ENCODE results near the gene DAD1. TPM values are rescaled to one million over a fixed set of nuclear protein-coding genes. Genes with fewer than 3 reads are reported as not detected.
"Not testable (repeated sequence)": the region's sequence is repeated elsewhere in the genome, so short reads cannot be mapped to it uniquely, and the experiment has no call there.

Gene DAD1
- total RNA-seq, 1 experiment from 2014 or later = 162 TPM

DNA sequence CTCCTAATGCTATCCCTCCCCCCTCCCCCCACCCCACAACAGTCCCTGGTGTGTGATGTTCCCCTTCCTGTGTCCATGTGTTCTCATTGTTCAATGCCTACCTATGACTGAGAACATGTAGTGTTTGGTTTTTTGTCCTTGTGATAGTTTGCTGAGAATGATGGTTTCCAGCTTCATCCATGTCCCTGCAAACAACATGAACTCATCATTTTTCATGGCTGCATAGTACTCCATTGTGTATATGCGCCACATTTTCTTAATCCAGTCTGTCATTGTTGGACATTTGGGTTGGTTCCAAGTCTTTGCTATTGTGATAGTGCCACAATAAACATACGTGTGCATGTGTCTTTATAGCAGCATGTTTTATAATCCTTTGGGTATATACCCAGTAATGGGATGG, 26.7 kb upstream of the DAD1 start:
- RAD21 ChIA-PET (ENCODE audit: low non-redundant PET in 1 of 2, low total read pairs in 2 of 2, uncharacterized antibody in 2 of 2, unreplicated experiment in 2 of 2); POLR2A ChIA-PET; H3K27me3 ChIP-seq (ENCODE audit: insufficient read depth, low read length); H3K9me3 ChIP-seq (ENCODE audit: control insufficient read depth in 1 of 2, insufficient read depth in 1 of 2, low read depth in 1 of 2, low read length in 2 of 2); H3K79me2 ChIP-seq (ENCODE audit: insufficient read depth, low read length); H3K9me2 ChIP-seq (ENCODE audit: insufficient read depth); H3K36me3 ChIP-seq (ENCODE audit: control insufficient read depth in 1 of 2, insufficient read depth in 2 of 2, low read length in 2 of 2); H4K20me1 ChIP-seq (ENCODE audit: insufficient read depth); H3K4me3 ChIP-seq (replicated peaks in 1 of 2; ENCODE audit: low read depth in 1 of 2, low read length in 2 of 2); H2AFZ ChIP-seq (ENCODE audit: low read depth, low read length, poor library complexity, severe bottlenecking); DNase-seq (ENCODE audit: low read depth, low spot score); CTCF ChIA-PET; H3K9ac ChIP-seq (ENCODE audit: low read length); ATAC-seq; H3K4me2 ChIP-seq (ENCODE audit: low read length); intact Hi-C loops (cut with micrococcal nuclease); H3K27ac ChIP-seq (ENCODE audit: low read depth, low read length); BruUV-seq (replicated peaks): not testable (repeated sequence)
- peaks cover 17 to 23% of the 10 kb centered on the region in 2 experiments for H3K4me1 ChIP-seq (ENCODE audit: control insufficient read depth in 1 of 2, insufficient read depth in 2 of 2, low read length in 2 of 2)

DNA sequence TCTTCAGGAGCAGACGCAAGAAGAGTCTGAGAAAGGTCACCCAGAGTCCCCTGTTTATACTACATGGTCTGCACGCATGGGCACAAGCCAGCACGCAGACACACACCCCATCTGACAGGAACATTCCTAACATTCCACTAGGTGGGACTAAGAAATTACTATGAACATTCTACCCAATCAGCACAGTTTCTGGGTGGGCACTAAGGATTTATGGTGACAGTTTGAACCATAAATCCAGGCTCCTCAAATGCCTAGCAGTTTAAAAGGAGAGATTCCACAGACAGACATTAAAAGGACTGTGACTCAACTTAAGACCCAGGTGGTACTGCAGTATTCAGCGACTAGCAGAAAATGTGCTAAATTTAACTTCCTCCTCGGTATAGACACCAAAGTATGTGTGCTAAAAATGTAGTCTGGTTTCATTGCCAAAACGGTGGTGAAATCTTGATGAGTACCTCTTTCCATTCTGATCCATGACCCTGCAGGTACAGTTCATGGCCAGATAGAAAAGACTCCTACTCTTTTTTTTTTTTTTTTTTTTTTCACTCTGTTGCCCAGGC, 25.3 kb upstream of the DAD1 start:
- ChIA-PET CTCF (interaction anchor here (1.0 kb wide), 1 partner anchor 25 kb away, joined by 4 read pairs; no protein-coding TSS in a partner anchor), RAD21 (ENCODE audit: low non-redundant PET in 1 of 2, low total read pairs in 2 of 2, uncharacterized antibody in 2 of 2, unreplicated experiment in 2 of 2) (no interaction called here), POLR2A (no interaction called here)
- Histone ChIP-seq H3K79me2 (ENCODE audit: insufficient read depth, low read length) (no peaks in the 10 kb centered on the region), H3K27me3 (ENCODE audit: insufficient read depth, low read length) (no peaks in the 10 kb centered on the region), H3K36me3 (ENCODE audit: control insufficient read depth in 1 of 2, insufficient read depth in 2 of 2, low read length in 2 of 2) (no peaks in the 10 kb centered on the region), H3K9me3 (ENCODE audit: control insufficient read depth in 1 of 2, insufficient read depth in 1 of 2, low read depth in 1 of 2, low read length in 2 of 2) (no peaks in the 10 kb centered on the region), H3K9ac (ENCODE audit: low read length) (peak overlapping the region; percentile 58), H4K20me1 (ENCODE audit: insufficient read depth) (no peaks in the 10 kb centered on the region), H3K9me2 (ENCODE audit: insufficient read depth) (no peaks in the 10 kb centered on the region), H3K27ac (ENCODE audit: low read depth, low read length) (peak overlapping the region; percentile 8; the same call in 1 of the 2 replicates), H3K4me1 (ENCODE audit: control insufficient read depth in 1 of 2, insufficient read depth in 2 of 2, low read length in 2 of 2) (peaks cover 17 to 23% of the 10 kb centered on the region in 2 experiments), H2AFZ (ENCODE audit: low read depth, low read length, poor library complexity, severe bottlenecking) (peak overlapping the region; percentile 65), H3K4me2 (ENCODE audit: low read length) (peak overlapping the region; percentile 73), H3K4me3 (replicated peaks in 1 of 2; ENCODE audit: low read depth in 1 of 2, low read length in 2 of 2) (peak overlapping the region; percentile 11 to 39; a peak in 2 of 4 replicates)
- peak; percentile 76 for DNase-seq (ENCODE audit: low read depth, low spot score)
- intact Hi-C loops (cut with micrococcal nuclease) = no loop called here
- TF ChIP-seq, protein P1, sequence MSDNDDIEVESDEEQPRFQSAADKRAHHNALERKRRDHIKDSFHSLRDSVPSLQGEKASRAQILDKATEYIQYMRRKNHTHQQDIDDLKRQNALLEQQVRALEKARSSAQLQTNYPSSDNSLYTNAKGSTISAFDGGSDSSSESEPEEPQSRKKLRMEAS (IDR thresholded peaks at IDR 0.05) = peak; percentile 25; the same call in 1 of the 2 replicates
- no peak for TF ChIP-seq ZNF274 (IDR thresholded peaks at IDR 0.05; ENCODE audit: low read depth, low read length)
- TF ChIP-seq CEBPB (IDR thresholded peaks at IDR 0.05; ENCODE audit: low read depth) = peak; percentile 38; the same call in 1 of the 2 replicates
- TF ChIP-seq SP1 (IDR thresholded peaks at IDR 0.05; ENCODE audit: low read depth) = peak; percentile 57; the same call in 1 of the 2 replicates
- BruUV-seq (replicated peaks) = no TSS peak
- peak; percentile 98 for ATAC-seq
